MM.1S (cell line): ENCODE results near the gene CLIP4.

Experiments used
- DNase-seq: peaks from one replicate; pipeline ENCODE4 v3.0.0-alpha.2; 2015
- H2AFZ ChIP-seq: fragments of 300-600 bp; sonication (generic); 2 replicates; pipeline ENCODE4 v1.6.0; 2016; ENCODE audit warnings: antibody characterized with exemption, low read length
- H3F3A ChIP-seq: fragments of 300-600 bp; sonication (generic); 2 replicates; pipeline ENCODE4 v1.6.1; 2016; ENCODE audit warnings: mild to moderate bottlenecking, antibody characterized with exemption, low read length, moderate library complexity, mixed read lengths; ENCODE audit not compliant: insufficient read depth
- H3K27ac ChIP-seq: fragments of 300-600 bp; sonication (generic); 2 replicates; pipeline ENCODE4 v1.5.1; 2016; ENCODE audit warnings: mild to moderate bottlenecking, low read length
- H3K27me3 ChIP-seq: fragments of 300-600 bp; sonication (generic); replicated peaks from 2 replicates; pipeline ENCODE4 v1.6.0; 2016; ENCODE audit warnings: low read length; ENCODE audit not compliant: insufficient read depth
- H3K36me3 ChIP-seq: fragments of 300-600 bp; sonication (generic); replicated peaks from 2 replicates; pipeline ENCODE4 v1.6.1; 2016; ENCODE audit warnings: mild to moderate bottlenecking, low read length, mixed read lengths; ENCODE audit not compliant: insufficient read depth
- H3K4me1 ChIP-seq: fragments of 300-600 bp; sonication (generic); 2 replicates; pipeline ENCODE4 v1.6.1; 2016; ENCODE audit warnings: low read length, mixed read lengths
- H3K4me2 ChIP-seq: fragments of 300-600 bp; sonication (generic); 2 replicates; pipeline ENCODE4 v1.6.0; 2016; ENCODE audit warnings: low read depth, low read length
- H3K4me3 ChIP-seq: fragments of 300-600 bp; sonication (generic); 2 replicates; pipeline ENCODE4 v1.5.1; 2016; ENCODE audit warnings: low read length, mixed read lengths
- H3K79me2 ChIP-seq: fragments of 300-600 bp; sonication (generic); 2 replicates; pipeline ENCODE4 v1.6.1; 2016; ENCODE audit warnings: mixed run types, low read length, mixed read lengths
- H3K9ac ChIP-seq: fragments of 300-600 bp; sonication (generic); 2 replicates; pipeline ENCODE4 v1.6.1; 2016; ENCODE audit warnings: low read length, mixed read lengths
- H3K9me2 ChIP-seq: fragments of 300-600 bp; sonication (generic); replicated peaks from 2 replicates; pipeline ENCODE4 v1.6.1; 2016; ENCODE audit warnings: mild to moderate bottlenecking, low read length, mixed read lengths; ENCODE audit not compliant: insufficient read depth
- H3K9me3 ChIP-seq: fragments of 300-600 bp; sonication (generic); replicated peaks from 2 replicates; pipeline ENCODE4 v1.6.1; 2016; ENCODE audit warnings: mild to moderate bottlenecking, low read length, mixed read lengths; ENCODE audit not compliant: insufficient read depth
- H4K20me1 ChIP-seq: fragments of 300-600 bp; sonication (generic); 2 replicates; pipeline ENCODE4 v1.6.1; 2016; ENCODE audit warnings: mild to moderate bottlenecking, low read length, moderate library complexity, mixed read lengths; ENCODE audit not compliant: insufficient read depth
- CTCF ChIP-seq: fragments of 300-600 bp; sonication (generic); IDR thresholded peaks from 2 replicates; pipeline ENCODE4 v1.5.1; 2016; ENCODE audit warnings: antibody characterized with exemption, low read length, mixed read lengths
- EZH2 ChIP-seq: fragments of 300-600 bp; sonication (generic); optimal IDR thresholded peaks from 2 replicates; pipeline ENCODE3; 2017; ENCODE audit warnings: low read depth, mild to moderate bottlenecking, antibody characterized with exemption, low read length, mixed read lengths
- EZH2phosphoT487 ChIP-seq: fragments of 300-600 bp; sonication (generic); IDR thresholded peaks from 2 replicates; pipeline ENCODE4 v1.6.1; 2018; ENCODE audit warnings: antibody characterized with exemption, low read length

Gene CLIP4

GRCh38 chr2:29123617-29124349 lies 8.6 kb downstream of the CLIP4 start:
- Histone ChIP-seq H3K9me2 (no peaks in the 10 kb centered on the region), H3K4me3 (no peak overlapping the region), H3K9me3 (no peaks in the 10 kb centered on the region), H3K27ac (no peak overlapping the region), H3K4me1 (no peaks in the 10 kb centered on the region), H3K9ac (no peak overlapping the region), H4K20me1 (no peaks in the 10 kb centered on the region), H3F3A (no peaks in the 10 kb centered on the region), H3K36me3 (no peaks in the 10 kb centered on the region), H3K4me2 (no peak overlapping the region), H3K27me3 (no peaks in the 10 kb centered on the region), H2AFZ (no peak overlapping the region), H3K79me2 (no peaks in the 10 kb centered on the region)
- TF ChIP-seq EZH2phosphoT487 (no peak), EZH2 (no peak), CTCF (no peak)
- DNase-seq, result no peak

- H2AFZ ChIP-seq, result no peak overlapping the region
- H3K4me1 ChIP-seq, result 0 out of 2 replicates have a peak, but pooled peaks cover under 1% of the 10 kb centered on the region
- H3K36me3 ChIP-seq, result no peaks in the 10 kb centered on the region
- H3K4me2 ChIP-seq, result no peak overlapping the region
- no peaks in the 10 kb centered on the region for H3K27me3 ChIP-seq
- no peak overlapping the region for H3K4me3 ChIP-seq
- H3K9ac ChIP-seq, result no peak overlapping the region
- DNase-seq, result no peak
- TF ChIP-seq EZH2phosphoT487 (no peak), EZH2 (no peak), CTCF (no peak)
- H3F3A ChIP-seq, result no peaks in the 10 kb centered on the region
- no peaks in the 10 kb centered on the region for H4K20me1 ChIP-seq
- no peaks in the 10 kb centered on the region for H3K79me2 ChIP-seq
- H3K9me3 ChIP-seq, result no peaks in the 10 kb centered on the region
- H3K27ac ChIP-seq, result no peak overlapping the region
- H3K9me2 ChIP-seq, result no peaks in the 10 kb centered on the region
Observed at GRCh38 chr2:29124504-29124903, 9.3 kb downstream of the CLIP4 start.

- DNase-seq, result peak; percentile 11
- Histone ChIP-seq H3K27ac (no peak overlapping the region), H3K4me3 (no peak overlapping the region), H3F3A (no peaks in the 10 kb centered on the region), H4K20me1 (no peaks in the 10 kb centered on the region), H3K9ac (no peak overlapping the region), H3K79me2 (no peaks in the 10 kb centered on the region), H3K36me3 (no peaks in the 10 kb centered on the region), H3K27me3 (no peaks in the 10 kb centered on the region), H3K9me3 (no peaks in the 10 kb centered on the region), H3K4me1 (peaks cover 13% of the 10 kb centered on the region), H3K4me2 (0 out of 2 replicates have a peak overlapping the region, but pooled peaks have one; percentile 14), H3K9me2 (no peaks in the 10 kb centered on the region), H2AFZ (no peak overlapping the region)
- TF ChIP-seq CTCF (no peak), EZH2 (no peak), EZH2phosphoT487 (no peak)
Observed at GRCh38 chr2:29129586-29130281, 14.5 kb downstream of the CLIP4 start.
